Thyroid gland (tissue), 4 donors: ENCODE data around the gene CYP11A1.

Experiments
- CTCF ChIP-seq, 6 experiments: fragments of 200-600 bp in 3 of 6; fragments of 450-650 bp in 3 of 6; sonication (generic) in 3 of 6; IDR thresholded peaks; one replicate each; pipeline ENCODE4 v1.5.1; 2016 to 2019; ENCODE audit warnings: antibody characterized with exemption in 6 of 6, mild to moderate bottlenecking in 2 of 6, inconsistent platforms in 1 of 6, moderate library complexity in 1 of 6
- POLR2A ChIP-seq, 2 donors: fragments of 450-650 bp; IDR thresholded peaks; one replicate each; pipeline ENCODE4 v1.6.1; 2017; ENCODE audit warnings: antibody characterized with exemption in 2 of 2, mild to moderate bottlenecking in 2 of 2, moderate library complexity in 1 of 2

DNA sequence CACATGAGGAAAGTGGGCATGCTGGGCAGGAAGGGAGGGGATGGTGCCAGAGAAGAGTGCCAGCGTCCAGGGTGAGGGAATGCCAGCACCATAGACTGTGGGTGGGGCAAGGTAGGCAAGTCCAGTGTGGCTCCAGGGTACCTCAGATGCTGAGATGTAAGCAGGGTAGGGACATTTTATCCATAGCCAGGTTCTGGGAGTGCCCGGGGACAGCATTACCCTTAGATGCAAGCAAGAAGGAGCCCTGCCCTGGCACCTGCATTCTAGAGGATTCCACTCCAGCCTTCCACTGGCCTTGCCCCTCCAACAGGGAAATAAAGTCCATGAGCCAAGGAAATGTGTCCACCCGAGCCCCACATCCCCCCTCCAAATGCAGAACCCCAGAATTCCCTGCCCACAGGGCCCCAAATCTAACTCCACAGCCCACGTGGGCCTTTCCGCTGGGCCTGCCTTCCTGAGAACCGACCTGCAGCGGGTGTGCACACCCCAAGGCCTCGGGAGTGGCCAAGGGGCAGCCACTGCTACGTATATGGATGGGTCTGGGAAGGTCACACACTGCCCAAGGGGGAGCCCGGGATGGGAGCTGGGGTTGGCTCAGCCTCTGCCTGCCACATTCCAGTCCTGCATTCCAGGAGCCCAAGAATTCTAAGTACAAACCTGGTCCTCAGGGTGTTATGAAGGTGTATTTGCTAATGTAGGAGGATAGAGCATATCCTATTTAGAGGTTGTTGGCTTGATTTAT, 20.3 kb upstream of the CYP11A1 start:
- TF ChIP-seq CTCF (IDR thresholded peaks at IDR 0.05), result no peak
- TF ChIP-seq POLR2A (IDR thresholded peaks at IDR 0.05), result no peak
